Uterus (tissue), 4 donors: ENCODE data around the gene ITGA11. TPM values are rescaled to one million over a fixed set of nuclear protein-coding genes. Genes with fewer than 3 reads are reported as not detected.

ENCODE experiments used
- DNase-seq, 2 donors: peaks; one replicate each; pipeline ENCODE4 v3.0.0-alpha.2; 2019 to 2020
- H3K27ac ChIP-seq, 2 donors: fragments of 200-600 bp; sonication (generic); 1 replicate in 1 of 2; 2 replicates in 1 of 2; pipeline ENCODE4 v1.5.1; 2016 to 2018
- H3K27me3 ChIP-seq, 2 donors: fragments of 200-600 bp; sonication (generic); one replicate each; pipeline ENCODE4 v1.5.1; 2018 to 2019; ENCODE audit warnings: control low read depth in 1 of 2
- H3K36me3 ChIP-seq, 2 donors: fragments of 200-600 bp; sonication (generic); one replicate each; pipeline ENCODE4 v1.5.1; 2019; ENCODE audit warnings: control low read depth in 1 of 2
- H3K4me1 ChIP-seq, 2 donors: fragments of 200-600 bp; sonication (generic); one replicate each; pipeline ENCODE4 v1.5.1; 2018 to 2019; ENCODE audit warnings: control low read depth in 1 of 2
- H3K4me3 ChIP-seq, 2 donors: fragments of 200-600 bp; sonication (generic); 1 replicate in 1 of 2; 2 replicates in 1 of 2; pipeline ENCODE4 v1.5.1; 2018 to 2019; ENCODE audit warnings: mild to moderate bottlenecking in 1 of 2
- H3K9me3 ChIP-seq, 2 donors: fragments of 200-600 bp; sonication (generic); one replicate each; pipeline ENCODE4 v1.5.1; 2019; ENCODE audit warnings: control low read depth in 1 of 2
- POLR2A ChIP-seq, 2 donors: fragments of 450-650 bp; IDR thresholded peaks; one replicate each; pipeline ENCODE4 v1.6.1; 2016; ENCODE audit warnings: antibody characterized with exemption in 2 of 2, mild to moderate bottlenecking in 1 of 2, moderate library complexity in 1 of 2
- intact Hi-C: fragments of 100-400 bp; cut with DNase I; formaldehyde crosslinking; loops from one replicate; pipeline ENCODE4 v1.15.1; 2023; ENCODE audit warnings: low total_unique reads
- total RNA-seq, 4 donors: library from RNA; depleted of rRNA in 3 of 4; stranded (reverse); fragments of >200 nt in 3 of 4; gene quantifications; one replicate each; pipeline versions ENCODE4 v1.1.0 to v1.2.4, GENCODE V29; 2014 to 2023
- TF ChIP-seq, protein P1 (sequence below), 4 experiments: fragments of 200-600 bp in 2 of 4; fragments of 450-650 bp in 2 of 4; sonication (generic) in 2 of 4; IDR thresholded peaks; one replicate each; pipeline ENCODE4 v1.5.1; 2016 to 2019; ENCODE audit warnings: antibody characterized with exemption in 4 of 4, mild to moderate bottlenecking in 2 of 4, moderate library complexity in 1 of 4
- donor health status: DM: yes; HTN: yes; CAD: no.

Gene ITGA11
- total RNA-seq, 4 donors from 2014 or later = 37.3 to 106 (median 61.1) TPM

DNA sequence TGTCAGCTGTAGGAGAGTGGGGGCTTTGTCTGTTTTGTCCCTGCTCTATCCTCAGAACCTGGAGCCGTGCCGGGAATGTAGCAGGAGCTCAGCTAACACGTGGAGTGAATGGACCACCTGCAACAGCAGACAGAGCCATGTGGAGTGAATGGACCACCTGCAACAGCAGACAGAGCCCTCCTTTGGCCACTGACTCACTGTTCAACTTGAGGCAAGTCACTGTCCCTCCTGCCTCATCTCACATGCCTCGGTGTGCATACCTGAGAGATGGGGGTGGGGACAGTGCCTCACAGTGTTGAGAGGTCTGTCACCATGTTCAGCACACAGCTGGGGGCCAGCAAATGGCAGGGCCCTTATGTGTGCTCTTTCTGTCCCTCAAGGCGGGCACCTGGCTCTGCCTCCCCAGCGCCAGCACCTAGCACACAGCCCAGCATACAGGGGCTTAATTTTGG, 126.5 kb downstream of the ITGA11 start:
- DNase-seq = peak; percentile 12 to 19
- no peaks in the 10 kb centered on the region for H3K36me3 ChIP-seq
- peak overlapping the region; percentile 55 to 70 for H3K27ac ChIP-seq
- peaks cover 0 to 3% of the 10 kb centered on the region in 2 donors for H3K4me1 ChIP-seq
- no peak overlapping the region for H3K4me3 ChIP-seq
- H3K27me3 ChIP-seq = no peaks in the 10 kb centered on the region
- H3K9me3 ChIP-seq = no peaks in the 10 kb centered on the region
- TF ChIP-seq, protein P1, sequence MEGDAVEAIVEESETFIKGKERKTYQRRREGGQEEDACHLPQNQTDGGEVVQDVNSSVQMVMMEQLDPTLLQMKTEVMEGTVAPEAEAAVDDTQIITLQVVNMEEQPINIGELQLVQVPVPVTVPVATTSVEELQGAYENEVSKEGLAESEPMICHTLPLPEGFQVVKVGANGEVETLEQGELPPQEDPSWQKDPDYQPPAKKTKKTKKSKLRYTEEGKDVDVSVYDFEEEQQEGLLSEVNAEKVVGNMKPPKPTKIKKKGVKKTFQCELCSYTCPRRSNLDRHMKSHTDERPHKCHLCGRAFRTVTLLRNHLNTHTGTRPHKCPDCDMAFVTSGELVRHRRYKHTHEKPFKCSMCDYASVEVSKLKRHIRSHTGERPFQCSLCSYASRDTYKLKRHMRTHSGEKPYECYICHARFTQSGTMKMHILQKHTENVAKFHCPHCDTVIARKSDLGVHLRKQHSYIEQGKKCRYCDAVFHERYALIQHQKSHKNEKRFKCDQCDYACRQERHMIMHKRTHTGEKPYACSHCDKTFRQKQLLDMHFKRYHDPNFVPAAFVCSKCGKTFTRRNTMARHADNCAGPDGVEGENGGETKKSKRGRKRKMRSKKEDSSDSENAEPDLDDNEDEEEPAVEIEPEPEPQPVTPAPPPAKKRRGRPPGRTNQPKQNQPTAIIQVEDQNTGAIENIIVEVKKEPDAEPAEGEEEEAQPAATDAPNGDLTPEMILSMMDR (IDR thresholded peaks at IDR 0.05) = no peak
- no peak for TF ChIP-seq POLR2A (IDR thresholded peaks at IDR 0.05)
- intact Hi-C loops = loop anchor here (10.0 kb wide), 1 partner anchor 51 kb away; no protein-coding TSS in a partner anchor

DNA sequence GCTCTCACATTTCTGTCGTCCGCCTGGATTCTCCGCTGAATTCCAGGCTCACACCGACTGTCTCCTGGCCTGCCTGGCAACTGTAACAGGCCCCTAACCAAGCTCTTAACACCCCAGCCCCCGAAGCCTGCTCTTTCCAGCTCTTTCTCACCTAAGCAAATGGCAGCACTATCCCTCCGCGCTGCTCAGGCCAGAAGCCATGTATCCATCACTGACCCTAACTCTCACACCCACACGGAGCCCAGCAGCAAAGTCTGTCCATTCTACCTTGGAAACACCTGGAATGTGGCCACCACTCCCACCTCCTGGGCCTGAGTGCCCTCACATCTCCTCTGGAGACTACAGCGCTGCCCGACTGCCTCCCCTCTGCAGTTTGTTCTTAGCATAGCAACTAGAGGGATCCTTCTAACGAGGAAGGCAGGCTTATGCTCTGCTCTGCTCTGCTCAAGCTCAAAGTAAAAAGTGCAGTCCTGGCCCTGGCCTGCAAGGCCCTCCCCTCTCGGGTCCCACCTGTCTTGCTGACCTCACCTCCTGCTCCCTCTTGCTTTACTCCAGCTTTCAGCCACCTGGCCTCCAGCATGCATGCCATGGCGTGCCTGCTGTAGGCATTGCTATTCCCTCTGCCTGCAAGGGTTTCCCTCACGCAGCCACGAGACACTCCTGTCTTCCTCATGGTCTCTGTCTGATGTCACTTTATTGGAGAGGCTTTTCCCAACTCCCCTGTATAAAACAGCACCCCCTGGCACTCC, 127.2 kb downstream of the ITGA11 start:
- Histone ChIP-seq H3K4me1 (peaks cover 0 to 5% of the 10 kb centered on the region in 2 donors), H3K36me3 (no peaks in the 10 kb centered on the region), H3K4me3 (no peak overlapping the region), H3K27ac (peak overlapping the region; percentile 55 to 70), H3K9me3 (no peaks in the 10 kb centered on the region), H3K27me3 (no peaks in the 10 kb centered on the region)
- TF ChIP-seq, protein P1 (IDR thresholded peaks at IDR 0.05) = no peak
- TF ChIP-seq POLR2A (IDR thresholded peaks at IDR 0.05) = no peak
- peak; percentile 13 to 23 for DNase-seq
- intact Hi-C loops = loop anchor here (10.0 kb wide), 1 partner anchor 50 kb away; no protein-coding TSS in a partner anchor

GRCh38 chr15:68303560-68304436, 128.2 kb downstream of the ITGA11 start:
- Histone ChIP-seq H3K36me3 (no peaks in the 10 kb centered on the region), H3K27ac (peak overlapping the region; percentile 55 to 70), H3K4me1 (peaks cover 0 to 8% of the 10 kb centered on the region in 2 donors), H3K9me3 (no peaks in the 10 kb centered on the region), H3K4me3 (no peak overlapping the region), H3K27me3 (no peaks in the 10 kb centered on the region)
- TF ChIP-seq POLR2A (IDR thresholded peaks at IDR 0.05) = no peak
- TF ChIP-seq, protein P1 (IDR thresholded peaks at IDR 0.05) = no peak
- DNase-seq = peak; percentile 15 to 22
- intact Hi-C loops = loop anchor here (10.0 kb wide), 1 partner anchor 49 kb away; no protein-coding TSS in a partner anchor

GRCh38 chr15:68303134-68303533, 128.8 kb downstream of the ITGA11 start:
- no peak for DNase-seq
- no peaks in the 10 kb centered on the region for H3K36me3 ChIP-seq
- intact Hi-C loops = loop anchor here (10.0 kb wide), 1 partner anchor 48 kb away; no protein-coding TSS in a partner anchor
- H3K9me3 ChIP-seq = no peaks in the 10 kb centered on the region
- no peak overlapping the region for H3K4me3 ChIP-seq
- no peak overlapping the region for H3K27ac ChIP-seq
- H3K4me1 ChIP-seq = peaks cover 0 to 8% of the 10 kb centered on the region in 2 donors
- H3K27me3 ChIP-seq = no peaks in the 10 kb centered on the region
- TF ChIP-seq, protein P1 (IDR thresholded peaks at IDR 0.05) = no peak
